ENCODE data around the gene PWWP2B.

The PWWP2B gene

DNA sequence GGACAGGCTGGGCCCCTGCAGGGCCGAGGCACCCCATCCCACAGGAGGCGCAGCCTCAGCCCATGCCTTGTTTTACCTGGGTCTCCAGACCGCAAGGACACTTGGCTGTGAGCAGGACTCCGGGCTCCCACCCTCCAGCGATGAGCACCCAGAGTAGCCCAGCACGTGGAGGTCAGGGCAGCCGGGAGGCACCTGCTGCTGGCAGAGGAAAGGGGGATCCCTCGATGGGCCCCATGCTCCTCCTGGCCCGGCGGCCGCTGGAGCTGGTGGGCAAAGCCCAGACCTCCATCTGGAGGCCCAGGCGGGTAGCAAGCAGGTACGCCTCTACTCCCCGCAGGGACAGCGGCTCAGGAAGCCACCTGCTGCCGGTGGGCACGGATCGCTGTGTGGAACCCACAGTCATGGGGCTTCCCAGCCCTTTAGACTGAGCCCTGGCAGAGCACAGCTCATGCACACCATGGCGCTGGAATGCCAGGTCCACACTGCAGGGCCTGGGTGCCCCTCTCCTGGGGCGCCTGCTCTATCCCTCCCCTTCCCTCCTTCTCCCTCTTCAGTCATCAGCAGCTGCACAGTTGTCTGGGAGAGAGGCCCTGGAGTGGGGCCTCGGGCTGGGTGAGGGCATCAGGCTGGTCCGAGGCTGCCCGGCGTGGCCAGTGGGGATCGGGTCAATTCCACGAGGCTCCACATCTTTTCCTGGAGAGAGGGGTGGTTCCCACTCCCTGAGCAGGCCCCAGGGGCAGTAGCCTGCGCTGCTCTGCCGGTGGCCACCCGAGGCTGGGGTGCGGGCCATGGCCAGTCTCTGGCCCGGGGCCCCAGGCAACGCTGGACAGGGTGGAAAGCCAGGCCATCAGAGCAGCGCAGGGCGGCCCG lies 65.7 kb downstream of the PWWP2B start:
- H3K36me3 ChIP-seq (ENCODE audit: control insufficient read depth in 4 of 4, insufficient read depth in 4 of 4, low read length in 3 of 4) = no peaks in the 10 kb centered on the region
- H3K27me3 ChIP-seq (replicated peaks in 2 of 5; ENCODE audit: control insufficient read depth in 4 of 5, insufficient read depth in 5 of 5, low read length in 4 of 5) = no peaks in the 10 kb centered on the region
- DNase-seq = no peak
- ChIA-PET POLR2A (interaction anchor here (0.7 kb wide), 1 partner anchor 88 kb away, joined by 3 read pairs; no protein-coding TSS in a partner anchor), CTCF (interaction anchor here (1.4 to 4.1 kb wide), 3 partner anchors 8 to 176 kb away, joined by 4 to 24 read pairs (median 5); no protein-coding TSS in a partner anchor)
- H3K4me1 ChIP-seq (ENCODE audit: control extremely low read depth in 1 of 4, control insufficient read depth in 4 of 4, insufficient read depth in 4 of 4, low read length in 3 of 4) = peaks cover 0 to 6% (median 3%) of the 10 kb centered on the region in 4 experiments
- H3K4me3 ChIP-seq (ENCODE audit: control insufficient read depth in 1 of 7, extremely low read depth in 1 of 7, insufficient read depth in 4 of 7, low read depth in 2 of 7, low read length in 6 of 7) = no peak overlapping the region
- H3K9me3 ChIP-seq (ENCODE audit: control extremely low read depth in 1 of 5, control insufficient read depth in 4 of 5, insufficient read depth in 2 of 5, low read depth in 1 of 5, low read length in 4 of 5) = no peaks in the 10 kb centered on the region
- H3K27ac ChIP-seq (ENCODE audit: insufficient read depth in 1 of 2, low read depth in 1 of 2, low read length in 2 of 2, poor library complexity in 1 of 2, severe bottlenecking in 2 of 2) = no peak overlapping the region
- 96% methylated on average over 33 of the region's 35 CpGs for WGBS (ENCODE audit: insufficient coverage)

DNA sequence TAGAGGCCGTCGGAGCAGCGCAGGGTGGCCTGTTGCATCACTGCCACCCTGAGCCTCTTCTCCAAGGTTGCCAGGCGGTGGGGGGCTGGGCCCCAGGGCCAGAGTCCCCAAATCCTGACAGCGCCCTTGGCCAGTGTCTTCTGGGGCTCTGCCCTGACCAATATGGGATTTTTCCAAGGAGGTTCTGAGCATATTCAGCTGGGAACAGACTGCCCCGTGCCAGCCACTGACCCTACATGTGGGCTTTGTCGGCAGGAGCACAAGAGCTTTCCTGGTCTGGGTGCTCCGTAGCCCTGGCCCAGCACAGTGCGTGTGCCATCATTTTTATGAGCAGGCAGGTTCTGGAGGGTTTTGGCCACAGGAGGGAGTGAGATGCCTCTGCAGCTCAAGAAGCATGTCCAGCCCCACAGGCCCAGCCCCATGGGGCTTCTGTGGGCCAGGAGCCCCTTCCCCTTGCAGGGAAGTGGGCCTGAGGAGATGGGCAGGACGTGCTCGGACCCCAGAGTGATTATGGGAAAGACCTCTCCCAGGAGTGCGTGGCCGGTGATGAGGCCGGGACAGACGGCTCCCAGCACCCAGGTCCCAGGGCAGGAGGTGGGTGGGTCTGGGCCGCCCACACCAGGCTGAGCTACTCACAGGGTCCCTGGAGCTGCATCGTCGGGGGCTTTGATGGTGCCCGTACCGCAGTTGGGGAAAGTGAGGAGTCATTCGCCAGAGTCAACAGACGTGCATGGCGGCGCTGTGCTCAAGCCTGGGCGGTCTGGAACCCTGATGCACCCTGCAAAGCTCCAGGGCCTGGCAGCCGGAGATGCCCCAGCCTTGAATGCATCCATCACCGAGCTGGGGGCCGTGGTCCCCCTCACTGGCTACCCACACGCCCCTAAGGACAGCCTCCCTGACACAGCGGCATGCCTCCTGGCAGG lies 66.6 kb downstream of the PWWP2B start:
- Histone ChIP-seq H3K4me3 (ENCODE audit: control insufficient read depth in 1 of 7, extremely low read depth in 1 of 7, insufficient read depth in 4 of 7, low read depth in 2 of 7, low read length in 6 of 7) (no peak overlapping the region), H3K9me3 (ENCODE audit: control extremely low read depth in 1 of 5, control insufficient read depth in 4 of 5, insufficient read depth in 2 of 5, low read depth in 1 of 5, low read length in 4 of 5) (no peaks in the 10 kb centered on the region), H3K27me3 (replicated peaks in 2 of 5; ENCODE audit: control insufficient read depth in 4 of 5, insufficient read depth in 5 of 5, low read length in 4 of 5) (no peaks in the 10 kb centered on the region), H3K4me1 (ENCODE audit: control extremely low read depth in 1 of 4, control insufficient read depth in 4 of 4, insufficient read depth in 4 of 4, low read length in 3 of 4) (peaks cover 0 to 3% (median 2%) of the 10 kb centered on the region in 4 experiments), H3K36me3 (ENCODE audit: control insufficient read depth in 4 of 4, insufficient read depth in 4 of 4, low read length in 3 of 4) (no peaks in the 10 kb centered on the region), H3K27ac (ENCODE audit: insufficient read depth in 1 of 2, low read depth in 1 of 2, low read length in 2 of 2, poor library complexity in 1 of 2, severe bottlenecking in 2 of 2) (no peak overlapping the region)
- POLR2A ChIA-PET = no interaction called here
- CTCF ChIA-PET = interaction anchor here (0.7 to 1.4 kb wide), 2 partner anchors 9 kb away, joined by 4 read pairs; no protein-coding TSS in a partner anchor
- WGBS (ENCODE audit: insufficient coverage) = 96% methylated on average over 28 of the region's 30 CpGs
- no peak for DNase-seq

DNA sequence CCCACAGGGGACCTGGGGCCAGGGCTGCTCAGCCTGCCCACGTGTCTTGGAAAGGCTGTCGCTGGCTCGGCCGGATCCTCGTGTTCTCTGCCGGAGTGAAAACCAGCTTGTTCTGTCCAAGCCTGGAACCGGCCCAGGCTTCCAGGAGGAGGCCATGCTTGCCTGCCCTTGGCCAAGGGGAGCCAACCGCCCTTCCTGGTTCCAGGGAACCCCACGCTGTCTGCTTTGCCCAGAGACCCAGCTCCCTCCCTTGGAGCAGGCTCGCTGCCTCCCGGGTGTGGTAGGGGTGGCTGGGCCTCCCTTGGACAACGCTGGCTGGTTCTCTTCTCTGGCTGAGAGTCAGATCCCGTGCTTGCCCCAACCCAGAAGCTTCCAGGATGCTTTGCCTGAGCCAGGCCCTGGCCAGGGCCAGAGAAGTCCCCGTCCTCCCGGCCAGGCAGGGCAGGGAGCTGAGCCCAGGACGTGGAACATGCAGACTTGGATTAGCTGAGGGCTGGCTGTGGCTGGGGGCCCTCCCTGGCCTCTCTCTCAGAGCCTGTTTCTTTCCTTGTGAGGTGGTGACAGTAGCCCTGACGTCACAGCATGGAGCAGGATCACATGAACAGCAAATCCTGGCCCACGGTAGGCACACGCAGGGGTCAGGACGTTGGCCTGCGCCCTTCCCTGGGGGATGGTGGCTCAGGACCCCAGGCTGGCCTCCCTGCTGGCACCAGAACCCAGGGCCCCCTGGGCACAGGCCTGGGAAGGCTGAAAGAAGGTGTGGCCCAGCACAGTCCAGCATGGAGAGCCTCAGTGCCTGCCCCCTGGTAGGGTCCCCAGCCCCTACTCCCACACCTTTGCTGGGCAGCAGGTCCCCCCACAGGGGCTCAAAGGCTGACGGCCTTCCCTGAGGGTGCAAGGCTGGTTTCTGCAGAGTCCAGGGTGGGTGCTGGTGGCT lies 67.5 kb downstream of the PWWP2B start:
- Histone ChIP-seq H3K27me3 (replicated peaks in 2 of 5; ENCODE audit: control insufficient read depth in 4 of 5, insufficient read depth in 5 of 5, low read length in 4 of 5) (no peaks in the 10 kb centered on the region), H3K9me3 (ENCODE audit: control extremely low read depth in 1 of 5, control insufficient read depth in 4 of 5, insufficient read depth in 2 of 5, low read depth in 1 of 5, low read length in 4 of 5) (no peaks in the 10 kb centered on the region), H3K27ac (ENCODE audit: insufficient read depth in 1 of 2, low read depth in 1 of 2, low read length in 2 of 2, poor library complexity in 1 of 2, severe bottlenecking in 2 of 2) (no peak overlapping the region), H3K4me3 (ENCODE audit: control insufficient read depth in 1 of 7, extremely low read depth in 1 of 7, insufficient read depth in 4 of 7, low read depth in 2 of 7, low read length in 6 of 7) (no peak overlapping the region), H3K36me3 (ENCODE audit: control insufficient read depth in 4 of 4, insufficient read depth in 4 of 4, low read length in 3 of 4) (no peaks in the 10 kb centered on the region), H3K4me1 (ENCODE audit: control extremely low read depth in 1 of 4, control insufficient read depth in 4 of 4, insufficient read depth in 4 of 4, low read length in 3 of 4) (peaks cover 0 to 3% (median 0%) of the 10 kb centered on the region in 4 experiments)
- no peak for DNase-seq
- WGBS (ENCODE audit: insufficient coverage) = 94% methylated on average over 17 of the region's 22 CpGs
- POLR2A ChIA-PET = no interaction called here
- CTCF ChIA-PET = interaction anchor here (1.4 kb wide), 1 partner anchor 10 kb away, joined by 4 read pairs; no protein-coding TSS in a partner anchor

DNA sequence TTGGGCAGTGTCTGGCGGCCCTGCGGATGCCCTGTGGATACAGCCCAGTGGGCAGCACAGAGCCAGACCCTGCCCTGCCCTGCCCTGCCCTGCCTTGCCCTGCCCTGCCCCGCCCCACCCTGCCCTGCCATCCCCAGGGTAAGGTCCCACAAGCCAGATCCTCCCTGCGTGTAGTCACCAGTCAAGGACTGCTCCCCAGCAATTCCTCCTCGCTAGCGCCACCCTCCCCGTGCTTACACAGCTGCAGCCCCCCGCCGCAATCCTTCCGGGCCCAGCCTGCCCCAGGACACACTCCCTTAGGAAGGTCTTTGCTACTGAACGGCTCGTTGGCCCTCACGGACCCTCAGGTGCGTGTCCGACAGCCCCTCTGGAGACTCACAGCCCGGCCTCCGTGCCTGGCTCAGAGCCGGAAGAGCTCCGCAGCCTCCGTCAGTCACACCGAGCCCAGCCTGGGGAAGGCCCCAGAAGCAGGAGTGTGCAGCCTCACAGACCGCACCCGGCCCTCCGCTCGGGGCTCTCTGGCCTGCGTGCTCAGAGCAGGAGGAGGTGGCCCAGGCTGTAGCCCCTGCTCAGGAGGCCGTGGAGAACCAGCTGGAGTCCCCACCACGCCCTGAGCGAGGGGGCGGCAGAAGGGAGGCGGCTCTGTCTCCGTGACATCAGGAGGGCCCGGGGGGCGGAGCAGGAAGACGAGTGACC lies 68.3 kb downstream of the PWWP2B start:
- Histone ChIP-seq H3K9me3 (ENCODE audit: control extremely low read depth in 1 of 5, control insufficient read depth in 4 of 5, insufficient read depth in 2 of 5, low read depth in 1 of 5, low read length in 4 of 5) (no peaks in the 10 kb centered on the region), H3K4me1 (ENCODE audit: control extremely low read depth in 1 of 4, control insufficient read depth in 4 of 4, insufficient read depth in 4 of 4, low read length in 3 of 4) (peaks cover 0 to 3% (median 0%) of the 10 kb centered on the region in 4 experiments), H3K36me3 (ENCODE audit: control insufficient read depth in 4 of 4, insufficient read depth in 4 of 4, low read length in 3 of 4) (no peaks in the 10 kb centered on the region), H3K27ac (ENCODE audit: insufficient read depth in 1 of 2, low read depth in 1 of 2, low read length in 2 of 2, poor library complexity in 1 of 2, severe bottlenecking in 2 of 2) (no peak overlapping the region), H3K27me3 (replicated peaks in 2 of 5; ENCODE audit: control insufficient read depth in 4 of 5, insufficient read depth in 5 of 5, low read length in 4 of 5) (no peaks in the 10 kb centered on the region), H3K4me3 (ENCODE audit: control insufficient read depth in 1 of 7, extremely low read depth in 1 of 7, insufficient read depth in 4 of 7, low read depth in 2 of 7, low read length in 6 of 7) (no peak overlapping the region)
- POLR2A ChIA-PET = no interaction called here
- WGBS (ENCODE audit: insufficient coverage) = 97% methylated on average over 35 of the region's 35 CpGs
- DNase-seq = no peak
- CTCF ChIA-PET = no interaction called here

DNA sequence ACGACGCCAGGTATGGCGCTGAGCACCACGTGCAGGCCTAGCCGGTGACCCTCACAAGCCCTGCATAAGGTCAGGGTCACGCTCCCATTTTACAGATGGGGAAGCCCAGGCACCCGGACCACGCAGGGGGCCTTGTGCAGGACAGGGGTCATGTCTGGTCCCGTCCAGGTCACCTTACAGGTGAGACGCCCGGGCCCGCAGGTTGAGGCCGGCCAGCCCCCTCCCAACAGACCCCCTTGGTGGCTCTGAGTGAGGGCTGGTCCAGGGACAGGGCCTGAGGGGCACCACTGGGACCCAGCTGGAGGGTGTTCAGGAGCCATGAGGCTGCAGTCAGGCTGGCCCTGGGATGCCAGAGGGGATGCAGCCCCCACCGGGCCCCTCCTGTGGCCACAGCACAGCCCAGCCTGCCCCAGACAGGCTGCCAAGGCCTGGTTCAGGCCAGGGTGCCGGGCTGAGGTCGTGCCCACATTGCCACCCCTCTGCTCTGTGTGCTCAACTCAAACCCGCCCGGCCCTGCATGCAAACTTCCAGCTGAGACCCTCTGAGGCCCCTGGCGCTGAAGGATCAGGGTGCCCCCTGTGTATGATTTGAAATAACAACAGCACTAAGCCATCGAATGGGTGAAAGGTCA lies 69.0 kb downstream of the PWWP2B start:
- POLR2A ChIA-PET = no interaction called here
- Histone ChIP-seq H3K27ac (ENCODE audit: insufficient read depth in 1 of 2, low read depth in 1 of 2, low read length in 2 of 2, poor library complexity in 1 of 2, severe bottlenecking in 2 of 2) (no peak overlapping the region), H3K27me3 (replicated peaks in 2 of 5; ENCODE audit: control insufficient read depth in 4 of 5, insufficient read depth in 5 of 5, low read length in 4 of 5) (no peaks in the 10 kb centered on the region), H3K9me3 (ENCODE audit: control extremely low read depth in 1 of 5, control insufficient read depth in 4 of 5, insufficient read depth in 2 of 5, low read depth in 1 of 5, low read length in 4 of 5) (no peaks in the 10 kb centered on the region), H3K4me1 (ENCODE audit: control extremely low read depth in 1 of 4, control insufficient read depth in 4 of 4, insufficient read depth in 4 of 4, low read length in 3 of 4) (peaks cover 0 to 3% (median 0%) of the 10 kb centered on the region in 4 experiments), H3K36me3 (ENCODE audit: control insufficient read depth in 4 of 4, insufficient read depth in 4 of 4, low read length in 3 of 4) (no peaks in the 10 kb centered on the region), H3K4me3 (ENCODE audit: control insufficient read depth in 1 of 7, extremely low read depth in 1 of 7, insufficient read depth in 4 of 7, low read depth in 2 of 7, low read length in 6 of 7) (no peak overlapping the region)
- CTCF ChIA-PET = no interaction called here
- 95% methylated on average over 19 of the region's 20 CpGs for WGBS (ENCODE audit: insufficient coverage)
- DNase-seq = no peak

All from common myeloid progenitor, CD34-positive (primary cell).